ENCODE data around the gene MINDY2.
A peak's percentile ranks its signal among the peaks of the same experiment; 100 is the strongest.

Gene MINDY2

GRCh38 chr15:58734859-58735258, 36.2 kb upstream of the MINDY2 start:
- TF ChIP-seq CTCF (IDR thresholded peaks at IDR 0.05; ENCODE audit: low read depth, low read length, missing control alignments) = no peak
- in situ Hi-C loops (cut with HindIII; ENCODE audit: low pct_ligation_motif_present, low sequenced_read_pairs) = no loop called here
- Histone ChIP-seq H3K27ac (no peak overlapping the region), H3K4me3 (ENCODE audit: low read depth, low read length) (no peak overlapping the region), H3K36me3 (replicated peaks) (no peaks in the 10 kb centered on the region), H3K27me3 (replicated peaks) (no peaks in the 10 kb centered on the region)
- no peak for DNase-seq

GRCh38 chr15:58736018-58736643, 35.0 kb upstream of the MINDY2 start:
- Histone ChIP-seq H3K36me3 (replicated peaks) (no peaks in the 10 kb centered on the region), H3K4me3 (ENCODE audit: low read depth, low read length) (no peak overlapping the region), H3K27me3 (replicated peaks) (no peaks in the 10 kb centered on the region), H3K27ac (no peak overlapping the region)
- no peak for TF ChIP-seq CTCF (IDR thresholded peaks at IDR 0.05; ENCODE audit: low read depth, low read length, missing control alignments)
- no peak for DNase-seq
- in situ Hi-C loops (cut with HindIII; ENCODE audit: low pct_ligation_motif_present, low sequenced_read_pairs) = no loop called here

GRCh38 chr15:58737298-58737697, 33.8 kb upstream of the MINDY2 start:
- Histone ChIP-seq H3K36me3 (replicated peaks) (no peaks in the 10 kb centered on the region), H3K4me3 (ENCODE audit: low read depth, low read length) (no peak overlapping the region), H3K27me3 (replicated peaks) (no peaks in the 10 kb centered on the region), H3K27ac (no peak overlapping the region)
- no peak for DNase-seq
- in situ Hi-C loops (cut with HindIII; ENCODE audit: low pct_ligation_motif_present, low sequenced_read_pairs) = no loop called here
- TF ChIP-seq CTCF (IDR thresholded peaks at IDR 0.05; ENCODE audit: low read depth, low read length, missing control alignments) = no peak

- Histone ChIP-seq H3K27ac (peak overlapping the region; percentile 25), H3K27me3 (replicated peaks) (no peaks in the 10 kb centered on the region), H3K36me3 (replicated peaks) (no peaks in the 10 kb centered on the region), H3K4me3 (ENCODE audit: low read depth, low read length) (no peak overlapping the region)
- in situ Hi-C loops (cut with HindIII; ENCODE audit: low pct_ligation_motif_present, low sequenced_read_pairs) = no loop called here
- no peak for DNase-seq
- TF ChIP-seq CTCF (IDR thresholded peaks at IDR 0.05; ENCODE audit: low read depth, low read length, missing control alignments) = no peak
Measured at GRCh38 chr15:58738046-58738707, 32.9 kb upstream of the MINDY2 start.

GRCh38 chr15:58740436-58740835, 30.7 kb upstream of the MINDY2 start:
- Histone ChIP-seq H3K36me3 (replicated peaks) (no peaks in the 10 kb centered on the region), H3K4me3 (ENCODE audit: low read depth, low read length) (no peak overlapping the region), H3K27ac (no peak overlapping the region), H3K27me3 (replicated peaks) (no peaks in the 10 kb centered on the region)
- in situ Hi-C loops (cut with HindIII; ENCODE audit: low pct_ligation_motif_present, low sequenced_read_pairs) = no loop called here
- no peak for DNase-seq
- no peak for TF ChIP-seq CTCF (IDR thresholded peaks at IDR 0.05; ENCODE audit: low read depth, low read length, missing control alignments)

GRCh38 chr15:58741032-58741431, 30.1 kb upstream of the MINDY2 start:
- in situ Hi-C loops (cut with HindIII; ENCODE audit: low pct_ligation_motif_present, low sequenced_read_pairs) = no loop called here
- TF ChIP-seq CTCF (IDR thresholded peaks at IDR 0.05; ENCODE audit: low read depth, low read length, missing control alignments) = no peak
- H3K27ac ChIP-seq = no peak overlapping the region

More at GRCh38 chr15:58741032-58741431, 30.1 kb upstream of the MINDY2 start:
- H3K27me3 ChIP-seq (replicated peaks) = no peaks in the 10 kb centered on the region
- H3K4me3 ChIP-seq (ENCODE audit: low read depth, low read length) = no peak overlapping the region
- DNase-seq = no peak
- H3K36me3 ChIP-seq (replicated peaks) = no peaks in the 10 kb centered on the region

Measured in brain microvascular endothelial cell (primary cell).